ENCODE measurements around the gene FAM98B.

Gene FAM98B

DNA sequence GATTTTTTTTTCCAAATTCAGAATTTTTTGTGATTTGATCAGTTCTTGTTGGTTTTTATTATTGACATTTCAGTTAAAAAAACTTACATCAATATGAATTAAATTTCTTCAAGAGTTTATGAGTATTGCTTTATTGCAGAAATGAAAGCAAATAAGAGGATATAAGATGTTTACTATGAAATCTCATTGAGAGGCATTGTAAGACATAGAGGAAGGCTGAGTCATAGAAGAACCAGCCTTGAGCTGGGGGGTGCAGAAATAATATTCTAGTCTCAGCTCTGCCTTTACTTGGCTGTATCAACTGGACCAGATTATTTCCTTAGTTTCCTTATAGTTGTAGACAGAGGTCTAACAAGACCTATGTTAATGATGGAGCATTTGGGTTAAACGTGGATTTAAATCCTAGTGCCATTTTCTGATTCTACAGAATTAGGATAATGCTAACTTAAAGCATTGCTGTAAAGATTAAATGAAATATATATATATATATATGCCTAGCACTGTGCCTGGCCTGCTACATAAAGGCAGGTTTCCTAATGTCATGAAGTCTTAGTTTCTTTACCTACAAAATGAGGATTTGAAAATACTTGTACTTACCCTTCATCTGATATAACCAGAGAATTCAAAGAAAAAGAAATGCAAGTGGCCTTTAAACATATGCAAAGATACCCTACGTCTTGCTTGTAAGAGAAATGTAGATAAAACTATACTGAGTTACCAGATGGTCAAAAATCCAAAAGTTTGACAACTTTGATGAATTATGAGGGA lies 7.3 kb downstream of the FAM98B start:
- no peak for DNase-seq

DNA sequence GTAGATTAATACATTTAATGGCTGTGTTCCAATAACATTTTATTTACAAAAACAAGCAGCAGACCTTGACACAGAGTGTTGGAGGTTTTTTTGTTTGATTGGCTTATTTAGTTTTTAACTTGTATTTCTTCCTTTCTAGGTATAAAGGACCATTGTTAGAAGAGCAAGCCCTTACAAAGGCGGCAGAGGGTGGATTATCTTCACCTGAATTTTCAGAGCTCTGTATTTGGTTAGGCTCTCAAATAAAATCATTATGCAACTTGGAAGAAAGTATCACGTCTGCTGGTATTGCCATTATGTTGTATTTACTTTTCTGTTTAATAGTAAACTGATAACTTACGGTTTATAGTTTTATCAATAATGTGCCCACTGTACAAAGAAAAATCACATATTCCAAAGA lies 10.0 kb downstream of the FAM98B start:
- DNase-seq: no peak

DNA sequence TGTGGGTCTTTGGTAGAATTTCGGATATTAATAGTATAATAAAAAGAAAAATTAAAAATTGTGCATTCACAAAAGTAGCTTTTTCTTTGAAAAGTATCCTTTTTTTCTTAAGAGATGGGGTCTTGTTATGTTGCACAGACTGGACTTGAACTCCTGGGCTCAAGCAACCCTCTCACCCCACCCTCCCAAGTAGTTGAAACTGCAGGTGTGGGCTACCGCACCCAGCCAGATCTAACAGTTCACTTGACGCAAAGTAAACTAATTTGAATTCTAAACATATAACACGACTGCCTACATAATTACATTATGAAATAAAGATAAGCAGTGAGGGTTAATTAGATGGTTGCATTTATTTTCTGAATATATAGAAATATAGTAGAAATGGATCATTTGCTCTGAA lies 10.7 kb downstream of the FAM98B start:
- no peak for DNase-seq

DNA sequence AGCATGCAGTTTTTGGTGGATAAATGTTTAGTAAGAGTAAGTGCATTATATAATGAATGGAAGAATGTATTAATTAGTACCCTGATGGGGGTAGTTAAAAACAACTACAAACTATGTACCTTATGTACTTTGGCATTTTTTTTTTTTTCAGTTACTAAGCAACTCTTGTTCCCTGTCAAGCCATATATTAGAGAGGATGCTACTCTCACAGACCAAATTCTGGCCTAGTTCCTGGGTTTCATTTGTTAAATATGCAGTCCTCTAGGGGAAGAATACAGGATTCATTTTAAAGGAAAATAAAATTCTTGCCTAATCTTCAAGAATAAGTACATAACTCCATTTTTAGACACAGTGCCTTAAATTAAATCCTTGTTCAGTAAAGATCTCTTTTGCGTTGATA lies 16.9 kb downstream of the FAM98B start:
- no peak for DNase-seq

DNA sequence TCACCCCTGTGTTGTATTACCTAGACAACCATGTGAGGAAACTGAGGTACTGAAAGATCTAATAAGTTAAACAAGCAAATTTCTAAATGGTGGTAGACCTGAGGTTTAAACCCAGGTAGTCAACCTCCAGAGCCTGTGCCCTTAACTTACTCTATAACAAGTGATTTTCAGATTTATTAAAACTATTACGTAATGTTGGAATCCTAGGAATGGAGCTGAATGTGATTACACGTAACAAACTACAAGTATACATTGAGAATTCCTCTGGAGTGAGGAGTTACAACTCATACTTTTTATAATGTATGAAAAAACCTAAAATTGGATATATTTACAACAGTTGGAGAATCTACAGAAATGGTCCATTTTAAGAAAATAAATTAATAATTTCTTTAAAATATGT lies 18.0 kb downstream of the FAM98B start:
- no peak for DNase-seq

DNA sequence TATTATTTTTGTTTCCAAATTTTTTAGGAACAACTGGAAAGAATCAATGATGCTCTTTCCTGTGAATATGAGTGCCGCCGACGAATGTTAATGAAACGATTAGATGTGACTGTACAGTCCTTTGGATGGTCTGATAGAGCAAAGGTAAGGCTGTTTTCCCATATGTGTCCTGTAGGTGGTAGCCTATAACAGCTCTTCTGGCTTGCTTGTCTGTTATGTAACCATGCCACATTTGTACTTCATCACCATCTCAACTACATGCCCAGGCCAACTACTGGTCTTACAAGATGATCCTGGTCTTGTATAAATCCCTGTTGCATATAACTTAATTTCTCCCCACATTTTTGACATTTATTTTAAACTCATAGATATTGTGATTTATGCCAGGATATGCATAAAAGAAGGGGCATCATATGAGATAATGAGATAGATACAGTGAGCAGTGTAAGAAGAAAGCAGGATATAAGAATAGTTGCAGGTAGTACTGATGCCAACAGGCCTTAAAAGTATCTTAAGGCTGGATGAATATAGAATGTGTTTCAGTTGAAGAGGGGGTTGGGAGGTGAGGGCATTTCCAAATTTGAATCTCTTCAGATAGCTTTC lies 20.3 kb downstream of the FAM98B start:
- DNase-seq: no peak

DNA sequence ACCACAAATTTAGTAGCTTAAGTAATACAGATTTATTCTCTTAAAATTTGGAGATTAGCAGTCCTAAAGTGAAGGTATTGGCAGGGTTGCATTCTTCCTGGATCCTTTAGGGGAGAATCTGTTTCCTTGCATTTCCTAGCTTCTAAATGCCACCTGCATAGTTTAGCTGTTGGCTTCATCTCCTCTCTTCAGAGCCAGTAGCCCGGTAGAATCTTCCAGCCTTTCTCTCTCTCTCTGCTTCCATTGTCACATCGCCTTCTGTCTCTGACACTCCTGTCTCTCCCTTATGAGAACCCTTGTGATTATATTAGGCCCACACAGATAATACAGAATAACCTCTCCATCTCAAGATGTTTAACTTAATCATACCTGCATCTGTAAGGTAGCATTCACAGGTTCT lies 21.4 kb downstream of the FAM98B start:
- DNase-seq: no peak

DNA sequence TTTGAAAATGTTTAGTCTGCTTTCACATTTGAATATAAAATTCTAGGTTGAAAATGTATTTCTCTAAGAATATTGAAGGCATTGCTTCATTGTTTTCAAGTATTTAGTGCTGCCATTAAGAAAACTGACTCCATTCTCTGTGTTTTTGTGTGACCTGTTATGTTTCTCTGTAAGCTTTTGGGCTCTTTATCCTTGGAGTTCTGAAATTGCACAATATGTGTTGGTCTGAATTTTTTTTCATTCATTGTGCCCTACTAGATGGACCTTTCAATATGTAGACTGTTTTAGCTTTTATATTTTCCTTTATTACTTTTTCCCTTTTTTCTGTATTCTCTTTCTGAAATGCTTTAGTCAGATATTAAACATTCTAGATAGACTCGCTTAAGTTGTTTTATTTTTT lies 22.2 kb downstream of the FAM98B start:
- no peak for DNase-seq

DNA sequence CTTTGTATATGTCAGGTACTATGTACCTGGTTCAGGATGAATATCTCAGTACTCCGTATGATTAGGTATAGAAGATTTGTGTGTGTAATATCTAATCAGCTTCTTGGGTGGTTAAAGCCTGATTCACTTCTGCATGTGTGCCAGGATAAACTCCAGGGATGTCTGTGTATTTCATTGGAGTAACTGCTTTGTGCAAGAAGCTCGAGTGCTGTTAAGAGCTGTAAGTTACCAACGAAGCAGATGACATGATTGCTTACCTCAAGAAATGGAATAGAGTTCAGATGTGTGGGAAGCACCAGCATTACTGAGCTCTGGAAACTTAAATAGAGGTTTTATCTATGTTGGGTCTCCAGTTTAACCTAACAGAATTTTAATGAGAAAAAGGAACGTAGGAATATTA lies 23.7 kb downstream of the FAM98B start:
- DNase-seq: no peak

DNA sequence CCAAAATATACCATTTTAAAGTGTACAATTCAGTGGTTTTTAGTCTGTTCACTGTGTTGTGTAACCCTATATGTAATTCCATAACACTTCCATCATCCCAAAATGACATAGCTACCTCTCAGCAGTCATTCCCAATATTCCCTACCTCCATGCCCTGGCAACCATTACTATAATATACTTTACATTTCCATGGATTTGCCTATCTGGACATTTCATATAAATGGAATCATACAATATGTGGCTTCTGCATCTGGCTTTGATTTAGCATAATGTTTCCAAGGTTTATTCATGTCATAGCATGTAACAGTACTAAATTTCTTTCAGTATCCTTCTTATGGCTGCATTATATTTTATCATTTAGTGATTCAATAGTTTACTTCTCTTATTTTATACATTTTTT lies 25.3 kb downstream of the FAM98B start:
- no peak for DNase-seq

DNA sequence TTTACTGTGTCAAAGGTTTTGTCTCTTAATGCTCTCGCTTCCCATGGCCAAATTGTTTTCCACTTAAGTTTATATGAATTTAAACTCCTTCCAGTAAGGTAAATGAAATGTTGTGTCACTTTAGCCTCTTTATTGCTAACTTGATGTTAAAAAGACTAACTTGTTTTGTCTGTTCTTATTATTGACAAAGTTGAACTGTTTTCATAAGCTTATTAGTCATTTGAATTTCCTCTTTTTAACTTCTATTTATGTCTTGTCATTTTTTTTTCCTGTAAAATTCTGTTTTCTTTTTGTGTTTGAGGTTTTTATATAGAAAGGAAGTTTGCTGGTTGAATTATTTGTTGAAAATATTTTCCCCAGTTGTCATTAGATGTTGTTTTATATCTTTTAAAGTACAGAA lies 25.8 kb downstream of the FAM98B start:
- no peak for DNase-seq

DNA sequence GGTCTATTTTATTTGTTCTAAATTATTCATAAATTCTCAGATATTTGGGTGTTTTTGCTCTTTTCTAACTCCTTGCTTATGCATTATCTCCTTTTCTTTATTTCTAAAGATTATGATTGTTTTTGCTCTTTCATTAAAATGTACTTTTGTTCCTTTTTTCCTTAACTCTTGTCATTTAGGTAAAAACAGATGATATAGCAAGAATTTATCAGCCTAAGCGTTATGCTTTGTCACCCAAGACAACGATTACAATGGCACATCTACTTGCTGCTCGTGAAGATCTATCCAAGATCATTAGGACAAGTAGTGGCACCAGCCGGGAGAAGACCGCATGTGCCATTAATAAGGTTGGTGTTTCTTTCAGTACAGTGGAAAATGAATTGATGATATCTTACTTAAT lies 27.2 kb downstream of the FAM98B start:
- no peak for DNase-seq

DNA sequence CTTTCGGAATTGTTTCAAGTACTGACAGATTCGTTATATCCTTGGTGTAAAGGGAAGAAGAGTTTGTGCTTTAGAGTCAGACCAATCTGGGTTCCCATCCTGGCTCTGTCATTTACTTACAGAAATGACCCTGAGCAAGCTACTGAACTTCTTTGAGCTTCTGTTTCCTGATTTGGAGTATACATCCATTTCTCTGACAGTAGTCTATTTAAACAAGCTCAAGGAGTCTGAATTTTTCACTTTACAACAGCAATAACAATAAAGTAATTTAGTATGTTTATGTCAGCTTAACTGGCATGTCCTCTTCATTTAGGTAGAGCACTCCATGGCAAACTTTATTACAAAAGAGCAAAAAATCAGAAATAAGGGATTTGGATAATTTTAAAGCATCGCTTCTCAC lies 27.8 kb downstream of the FAM98B start:
- DNase-seq: no peak

DNA sequence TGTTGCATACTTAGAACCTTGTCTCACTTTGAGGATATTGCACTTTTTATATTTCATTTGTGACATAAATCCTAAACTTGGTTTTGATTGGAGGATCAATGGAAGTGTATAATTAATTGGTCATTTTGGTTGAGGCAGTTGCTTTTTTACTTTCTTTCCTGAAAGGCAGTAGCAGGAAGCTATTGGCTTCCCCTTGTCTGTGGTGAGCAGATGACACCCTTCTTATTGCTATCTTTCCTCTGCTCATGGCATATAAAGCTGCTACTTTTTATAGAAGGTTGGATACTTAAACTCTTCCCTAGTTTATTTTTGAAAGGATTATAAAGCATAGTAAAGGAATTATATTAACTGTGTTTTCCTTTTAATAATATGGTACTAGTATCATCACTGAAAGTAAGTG lies 28.6 kb downstream of the FAM98B start:
- no peak for DNase-seq

DNA sequence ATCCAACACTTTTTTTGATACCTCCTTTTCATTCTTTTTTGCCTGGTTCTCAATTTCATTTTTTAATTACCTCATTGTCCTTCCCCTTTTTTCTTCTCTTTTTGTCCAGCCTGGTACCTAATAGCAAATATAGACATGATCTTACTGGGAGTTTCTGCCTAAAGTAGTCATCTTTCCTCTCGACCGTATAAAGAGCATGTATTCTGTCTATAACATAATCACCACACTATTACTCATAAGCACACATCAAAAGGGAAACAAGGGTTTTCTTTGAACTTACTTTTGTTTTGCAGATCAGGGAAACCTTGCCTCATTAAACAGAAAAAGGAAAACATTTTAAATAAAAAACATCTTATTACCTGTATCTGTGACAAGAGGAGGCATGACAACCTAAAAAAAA lies 33.0 kb downstream of the FAM98B start:
- no peak for DNase-seq

DNA sequence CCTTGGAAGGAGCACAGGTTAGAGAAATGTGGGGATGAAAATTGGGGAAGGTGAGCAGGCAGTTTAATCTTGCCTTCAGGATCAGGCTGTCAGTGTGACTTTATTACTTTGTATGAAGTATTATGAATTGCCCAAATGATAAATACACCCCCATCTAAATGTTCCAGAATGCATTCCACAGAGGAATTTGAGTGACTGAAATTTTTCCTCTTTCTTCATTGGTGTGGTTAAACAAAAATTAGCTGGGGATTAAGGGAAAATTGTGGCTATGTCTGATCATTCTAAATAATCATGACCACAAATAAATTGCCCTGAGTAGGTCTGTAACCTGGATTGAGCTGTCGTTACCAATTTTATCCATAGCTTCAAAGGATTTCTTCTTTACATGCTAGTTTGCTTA lies 33.5 kb downstream of the FAM98B start:
- no peak for DNase-seq

DNA sequence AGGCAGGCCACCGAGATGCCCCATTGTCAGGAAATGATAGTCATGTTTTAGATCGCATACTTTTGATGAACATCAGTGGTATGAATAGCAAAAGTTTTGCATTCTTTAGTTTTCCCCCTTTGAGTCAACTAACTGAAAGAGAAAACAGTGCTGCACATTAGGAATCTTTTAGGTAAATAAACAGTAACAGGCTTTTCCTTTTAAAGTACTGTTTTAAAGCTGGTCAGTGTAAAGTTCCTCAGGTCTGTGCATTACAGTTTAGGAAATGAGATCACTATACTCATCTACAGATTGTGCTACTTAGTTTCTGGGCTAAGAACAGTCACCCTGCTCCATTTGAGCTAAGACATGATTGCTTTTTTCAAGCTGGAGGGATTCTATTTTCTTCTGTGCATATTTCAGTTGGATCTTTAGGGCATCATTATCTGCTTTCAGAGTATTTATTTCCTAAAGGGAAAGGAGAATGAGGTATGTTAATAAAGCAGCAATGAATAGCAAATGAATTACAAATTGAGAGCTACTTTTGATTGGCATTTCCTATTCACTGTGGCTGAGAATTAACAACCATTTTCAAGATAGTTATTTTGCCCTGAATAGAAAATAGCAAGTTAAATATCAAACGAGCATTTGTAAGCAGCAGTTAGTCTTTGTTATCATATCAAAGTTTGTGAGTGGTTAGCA lies 36.5 kb downstream of the FAM98B start:
- DNase-seq: no peak

DNA sequence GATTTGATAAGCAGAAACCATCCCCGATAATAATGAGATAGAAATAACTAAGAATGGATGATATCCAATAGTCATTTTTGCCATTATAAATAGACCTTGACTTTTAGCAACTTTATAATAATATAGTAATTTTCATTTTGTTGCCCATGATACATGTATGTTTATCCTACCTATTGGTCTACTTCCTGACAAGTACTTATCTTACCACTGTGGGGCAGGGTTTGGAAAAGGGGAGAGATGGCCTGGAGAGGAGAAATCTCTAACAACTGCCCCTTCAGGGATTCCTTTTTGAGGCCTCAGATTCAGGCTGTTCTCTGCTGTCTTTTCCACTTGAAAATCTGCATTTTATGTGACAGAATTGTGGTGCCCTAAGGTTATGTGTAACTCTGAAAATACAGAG lies 42.2 kb downstream of the FAM98B start:
- DNase-seq: no peak

DNA sequence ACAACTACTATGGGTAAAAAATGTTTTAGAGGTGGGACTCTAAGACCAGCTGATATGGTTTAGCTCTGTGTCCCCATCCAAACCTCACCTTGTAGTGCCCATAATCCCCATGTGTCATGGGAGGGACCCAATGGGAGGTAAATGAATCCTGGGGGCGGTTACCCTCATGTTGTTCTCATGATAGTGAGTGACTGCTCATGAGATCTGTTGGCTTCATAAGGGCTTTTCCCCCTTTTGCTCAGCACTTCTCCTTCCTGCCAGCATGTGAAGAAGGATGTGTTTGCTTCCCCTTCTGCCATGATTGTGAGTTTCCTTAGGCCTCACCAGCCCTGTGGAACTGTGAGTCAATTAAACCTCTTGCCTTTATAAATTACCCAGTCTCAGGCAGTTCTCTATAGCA lies 45.7 kb downstream of the FAM98B start:
- no peak for DNase-seq

DNA sequence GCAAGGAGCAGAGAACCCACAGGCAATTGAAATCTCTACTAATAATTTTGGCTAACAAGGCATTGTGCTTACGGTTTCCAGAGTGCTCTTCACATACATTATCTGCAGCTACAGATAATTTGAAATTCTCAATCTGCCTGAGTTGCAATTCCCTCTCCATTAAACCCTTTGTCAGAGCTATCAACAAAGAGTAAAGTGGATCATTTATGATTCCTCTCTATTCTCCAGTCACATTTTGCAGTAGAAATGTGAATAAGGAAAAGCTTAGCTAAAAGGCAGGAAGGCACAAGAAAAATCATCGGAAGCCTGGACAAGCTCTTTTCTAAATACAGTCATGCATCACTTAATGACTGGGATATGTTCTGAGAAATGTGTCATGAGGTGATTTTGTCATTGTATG lies 49.6 kb downstream of the FAM98B start:
- DNase-seq: no peak

DNA sequence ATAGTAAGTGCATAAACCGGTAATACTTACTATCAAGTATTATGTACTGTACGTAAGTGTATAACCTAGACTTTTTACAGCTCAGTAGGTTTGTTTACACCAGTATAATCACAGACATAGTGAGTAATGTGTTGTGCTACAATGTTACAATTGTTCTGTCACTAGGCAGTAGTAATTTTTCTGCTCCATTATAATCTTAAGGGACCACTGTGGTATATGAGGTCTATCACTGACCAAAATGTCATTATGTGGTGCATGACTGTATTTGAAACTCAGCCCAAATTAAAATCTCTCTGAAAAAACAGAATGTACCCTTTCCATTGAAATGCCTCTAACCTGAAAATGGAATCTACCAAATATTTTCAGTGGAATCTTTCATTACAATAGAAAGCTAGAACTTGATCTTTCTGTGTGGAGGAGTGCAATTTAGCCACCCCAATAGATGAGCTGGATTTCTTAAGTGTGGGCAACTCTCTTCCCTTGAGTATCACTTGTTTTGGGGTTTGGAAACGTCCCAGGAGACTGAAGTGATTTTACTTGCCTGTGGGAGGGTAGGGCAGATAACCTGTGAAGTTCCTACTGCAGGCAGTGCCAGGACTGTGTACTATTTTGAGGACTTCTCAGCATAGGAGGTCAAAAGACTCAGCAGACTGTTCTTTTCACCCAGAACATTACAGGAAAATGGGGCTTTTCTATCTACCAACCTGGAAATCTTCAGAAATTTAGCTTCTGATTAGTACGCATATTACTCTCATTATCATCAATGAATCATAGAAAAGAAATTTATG lies 50.9 kb downstream of the FAM98B start:
- no peak for DNase-seq

DNA sequence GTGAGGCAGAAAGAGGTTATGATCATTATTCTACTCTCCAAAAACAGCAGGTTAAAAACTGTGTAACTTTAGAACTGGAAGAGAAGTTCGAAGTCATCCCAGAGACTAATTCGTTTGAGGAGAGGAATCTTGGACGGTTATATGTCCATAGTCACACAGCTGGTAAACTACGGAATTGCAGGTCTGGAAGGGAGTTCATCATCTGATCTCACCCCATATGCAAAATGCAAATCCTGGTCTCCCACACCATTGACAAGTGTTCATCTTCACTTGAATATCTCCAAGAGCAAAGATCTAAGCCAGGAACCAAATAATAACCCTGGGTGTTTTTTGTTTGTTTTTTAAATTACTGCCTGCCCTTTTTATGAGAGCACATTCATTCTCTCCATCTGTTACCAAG lies 53.1 kb downstream of the FAM98B start:
- no peak for DNase-seq

DNA sequence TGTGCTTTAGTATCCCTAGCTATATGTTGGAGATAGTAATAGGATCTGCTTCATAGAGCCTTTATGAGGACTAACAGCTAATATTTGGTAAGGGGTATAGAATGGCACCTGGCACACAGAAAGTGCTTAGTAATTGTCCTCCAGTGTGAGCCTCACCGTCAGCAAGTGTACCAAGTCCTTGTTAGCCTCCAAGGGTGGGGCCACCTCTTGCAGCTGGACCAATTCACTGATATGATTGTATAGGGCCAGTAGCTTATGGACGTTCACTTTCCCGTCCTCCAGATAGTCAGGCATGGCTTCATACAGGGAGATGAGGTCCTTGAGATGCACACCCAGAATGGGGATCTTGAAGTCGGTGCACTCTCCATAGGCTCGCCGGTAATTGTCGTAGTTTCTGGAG lies 53.6 kb downstream of the FAM98B start:
- no peak for DNase-seq

DNA sequence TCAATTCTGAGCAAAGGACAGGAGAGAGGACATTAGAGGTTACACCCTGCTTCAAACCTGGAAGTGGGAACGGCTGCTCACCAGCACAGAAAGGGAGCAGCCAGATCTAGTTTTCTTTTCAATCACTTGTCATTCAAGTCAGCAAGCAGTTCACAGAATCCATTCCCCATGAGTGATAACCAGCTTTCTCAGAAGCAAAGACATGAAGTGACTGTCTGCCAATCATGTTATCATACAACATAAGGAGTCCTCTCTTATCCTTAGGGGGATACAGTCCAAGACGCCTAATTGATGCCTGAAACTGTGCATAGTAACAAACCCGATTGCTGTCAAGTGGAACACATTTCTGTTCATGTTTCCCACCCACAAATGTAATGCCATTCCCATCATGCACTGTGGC lies 54.7 kb downstream of the FAM98B start:
- DNase-seq: no peak
